ENCODE results near the gene NNAT.

NNAT gene

GRCh38 chr20:37501940-37502339 lies 19.1 kb upstream of the NNAT start:
- WGBS (ENCODE audit: extremely low coverage, insufficient coverage, insufficient read length), result no CpG with 5 or more reads among the region's 7 CpGs

GRCh38 chr20:37502654-37503053 lies 18.4 kb upstream of the NNAT start:
- Histone ChIP-seq H2BK120ac (ENCODE audit: insufficient read depth, low read length, poor library complexity) (no peak overlapping the region), H3K4me1 (ENCODE audit: control insufficient read depth in 1 of 2, insufficient read depth in 2 of 2, low read length in 2 of 2) (peaks cover 5 to 19% of the 10 kb centered on the region in 2 experiments), H2AK5ac (ENCODE audit: low read length) (no peak overlapping the region), H3K9ac (ENCODE audit: low read length) (no peak overlapping the region), H3K23ac (ENCODE audit: low read length) (no peak overlapping the region), H4K12ac (ENCODE audit: low read depth, low read length) (no peak overlapping the region), H3K4me3 (ENCODE audit: low read depth, low read length) (no peak overlapping the region), H4K91ac (ENCODE audit: low read depth, low read length) (no peak overlapping the region), H3K27me3 (ENCODE audit: insufficient read depth, low read length) (no peaks in the 10 kb centered on the region), H2BK12ac (ENCODE audit: low read length) (no peak overlapping the region), H4K8ac (ENCODE audit: low read depth, low read length) (no peak overlapping the region), H2BK5ac (ENCODE audit: low read depth, low read length, poor library complexity) (no peak overlapping the region), H3K79me2 (ENCODE audit: control insufficient read depth, insufficient read depth, low read length, poor library complexity) (no peaks in the 10 kb centered on the region), H3K9me3 (ENCODE audit: insufficient read depth, low read depth, low read length) (no peaks in the 10 kb centered on the region), H3K36me3 (ENCODE audit: control insufficient read depth in 1 of 2, insufficient read depth in 2 of 2, low read length in 2 of 2) (peaks cover 3 to 4% of the 10 kb centered on the region in 2 experiments), H3K79me1 (ENCODE audit: low read length) (no peaks in the 10 kb centered on the region), H3K4me2 (ENCODE audit: low read length) (no peak overlapping the region), H3K14ac (ENCODE audit: low read length) (no peak overlapping the region), H3K27ac (ENCODE audit: low read depth, low read length) (no peak overlapping the region), H3K4ac (ENCODE audit: low read depth, low read length) (no peak overlapping the region), H2AFZ (ENCODE audit: insufficient read depth, low read length, poor library complexity) (no peak overlapping the region), H3K18ac (ENCODE audit: low read length) (no peak overlapping the region)
- WGBS (ENCODE audit: extremely low coverage, insufficient coverage, insufficient read length), result no CpG with 5 or more reads among the region's 2 CpGs
- DNase-seq, result no peak

More at GRCh38 chr20:37501940-37502339, 19.1 kb upstream of the NNAT start:
- H3K79me1 ChIP-seq (ENCODE audit: low read length), result no peaks in the 10 kb centered on the region
- no peak overlapping the region for H2BK5ac ChIP-seq (ENCODE audit: low read depth, low read length, poor library complexity)
- no peak overlapping the region for H2BK12ac ChIP-seq (ENCODE audit: low read length)
- peak overlapping the region; percentile 70 for H3K23ac ChIP-seq (ENCODE audit: low read length)
- no peak for DNase-seq
- H3K36me3 ChIP-seq (ENCODE audit: control insufficient read depth in 1 of 2, insufficient read depth in 2 of 2, low read length in 2 of 2), result peaks cover 3 to 4% of the 10 kb centered on the region in 2 experiments
- no peak overlapping the region for H3K18ac ChIP-seq (ENCODE audit: low read length)
- no peak overlapping the region for H3K27ac ChIP-seq (ENCODE audit: low read depth, low read length)
- no peak overlapping the region for H3K4me3 ChIP-seq (ENCODE audit: low read depth, low read length)
- H2BK120ac ChIP-seq (ENCODE audit: insufficient read depth, low read length, poor library complexity), result no peak overlapping the region
- peaks cover 5 to 19% of the 10 kb centered on the region in 2 experiments for H3K4me1 ChIP-seq (ENCODE audit: control insufficient read depth in 1 of 2, insufficient read depth in 2 of 2, low read length in 2 of 2)
- no peak overlapping the region for H3K9ac ChIP-seq (ENCODE audit: low read length)
- H3K4ac ChIP-seq (ENCODE audit: low read depth, low read length), result no peak overlapping the region
- no peak overlapping the region for H4K8ac ChIP-seq (ENCODE audit: low read depth, low read length)
- H2AFZ ChIP-seq (ENCODE audit: insufficient read depth, low read length, poor library complexity), result no peak overlapping the region
- H2AK5ac ChIP-seq (ENCODE audit: low read length), result no peak overlapping the region
- no peak overlapping the region for H3K4me2 ChIP-seq (ENCODE audit: low read length)
- H4K91ac ChIP-seq (ENCODE audit: low read depth, low read length), result no peak overlapping the region
- no peak overlapping the region for H3K14ac ChIP-seq (ENCODE audit: low read length)
- H3K27me3 ChIP-seq (ENCODE audit: insufficient read depth, low read length), result no peaks in the 10 kb centered on the region
- no peaks in the 10 kb centered on the region for H3K79me2 ChIP-seq (ENCODE audit: control insufficient read depth, insufficient read depth, low read length, poor library complexity)
- no peak overlapping the region for H4K12ac ChIP-seq (ENCODE audit: low read depth, low read length)
- no peaks in the 10 kb centered on the region for H3K9me3 ChIP-seq (ENCODE audit: insufficient read depth, low read depth, low read length)

GRCh38 chr20:37503256-37503927 lies 17.7 kb upstream of the NNAT start:
- Histone ChIP-seq H3K18ac (ENCODE audit: low read length) (no peak overlapping the region), H2BK120ac (ENCODE audit: insufficient read depth, low read length, poor library complexity) (no peak overlapping the region), H2BK5ac (ENCODE audit: low read depth, low read length, poor library complexity) (no peak overlapping the region), H3K14ac (ENCODE audit: low read length) (no peak overlapping the region), H3K9ac (ENCODE audit: low read length) (no peak overlapping the region), H3K4me2 (ENCODE audit: low read length) (no peak overlapping the region), H4K12ac (ENCODE audit: low read depth, low read length) (no peak overlapping the region), H3K27ac (ENCODE audit: low read depth, low read length) (no peak overlapping the region), H3K4ac (ENCODE audit: low read depth, low read length) (no peak overlapping the region), H3K27me3 (ENCODE audit: insufficient read depth, low read length) (no peaks in the 10 kb centered on the region), H2BK12ac (ENCODE audit: low read length) (no peak overlapping the region), H3K79me2 (ENCODE audit: control insufficient read depth, insufficient read depth, low read length, poor library complexity) (no peaks in the 10 kb centered on the region), H2AFZ (ENCODE audit: insufficient read depth, low read length, poor library complexity) (no peak overlapping the region), H3K4me1 (ENCODE audit: control insufficient read depth in 1 of 2, insufficient read depth in 2 of 2, low read length in 2 of 2) (peaks cover 5 to 19% of the 10 kb centered on the region in 2 experiments), H3K23ac (ENCODE audit: low read length) (no peak overlapping the region), H4K91ac (ENCODE audit: low read depth, low read length) (no peak overlapping the region), H2AK5ac (ENCODE audit: low read length) (no peak overlapping the region), H3K9me3 (ENCODE audit: insufficient read depth, low read depth, low read length) (no peaks in the 10 kb centered on the region), H3K4me3 (ENCODE audit: low read depth, low read length) (no peak overlapping the region), H3K36me3 (ENCODE audit: control insufficient read depth in 1 of 2, insufficient read depth in 2 of 2, low read length in 2 of 2) (peaks cover 3 to 4% of the 10 kb centered on the region in 2 experiments), H4K8ac (ENCODE audit: low read depth, low read length) (no peak overlapping the region), H3K79me1 (ENCODE audit: low read length) (no peaks in the 10 kb centered on the region)
- WGBS (ENCODE audit: extremely low coverage, insufficient coverage, insufficient read length), result no CpG with 5 or more reads among the region's 3 CpGs
- no peak for DNase-seq

GRCh38 chr20:37504404-37505096 lies 16.5 kb upstream of the NNAT start:
- Histone ChIP-seq H3K4ac (ENCODE audit: low read depth, low read length) (no peak overlapping the region), H3K27me3 (ENCODE audit: insufficient read depth, low read length) (no peaks in the 10 kb centered on the region), H2AK5ac (ENCODE audit: low read length) (no peak overlapping the region), H2BK5ac (ENCODE audit: low read depth, low read length, poor library complexity) (no peak overlapping the region), H2BK12ac (ENCODE audit: low read length) (no peak overlapping the region), H3K18ac (ENCODE audit: low read length) (no peak overlapping the region), H3K36me3 (ENCODE audit: control insufficient read depth in 1 of 2, insufficient read depth in 2 of 2, low read length in 2 of 2) (peaks cover 8 to 11% of the 10 kb centered on the region in 2 experiments), H3K27ac (ENCODE audit: low read depth, low read length) (no peak overlapping the region), H4K8ac (ENCODE audit: low read depth, low read length) (no peak overlapping the region), H3K4me3 (ENCODE audit: low read depth, low read length) (no peak overlapping the region), H4K91ac (ENCODE audit: low read depth, low read length) (no peak overlapping the region), H3K4me2 (ENCODE audit: low read length) (no peak overlapping the region), H3K14ac (ENCODE audit: low read length) (no peak overlapping the region), H3K79me1 (ENCODE audit: low read length) (no peaks in the 10 kb centered on the region), H2AFZ (ENCODE audit: insufficient read depth, low read length, poor library complexity) (no peak overlapping the region), H3K9me3 (ENCODE audit: insufficient read depth, low read depth, low read length) (no peaks in the 10 kb centered on the region), H3K23ac (ENCODE audit: low read length) (no peak overlapping the region), H3K9ac (ENCODE audit: low read length) (no peak overlapping the region), H3K79me2 (ENCODE audit: control insufficient read depth, insufficient read depth, low read length, poor library complexity) (no peaks in the 10 kb centered on the region), H4K12ac (ENCODE audit: low read depth, low read length) (no peak overlapping the region), H2BK120ac (ENCODE audit: insufficient read depth, low read length, poor library complexity) (no peak overlapping the region), H3K4me1 (ENCODE audit: control insufficient read depth in 1 of 2, insufficient read depth in 2 of 2, low read length in 2 of 2) (peaks cover 5 to 19% of the 10 kb centered on the region in 2 experiments)
- no CpG with 5 or more reads among the region's 3 CpGs for WGBS (ENCODE audit: extremely low coverage, insufficient coverage, insufficient read length)
- peak in 1 of 2 donors; percentile 16 for DNase-seq

All from trophoblast cell (in vitro differentiated cells and primary cell).